Stomach (tissue), 9 donors: ENCODE results near the gene PGGT1B. TPM values are rescaled to one million over a fixed set of nuclear protein-coding genes. Genes with fewer than 3 reads are reported as not detected.

Experiments used
- DNase-seq, 2 donors: peaks; one replicate each; pipeline versions ENCODE4 v3.0.0 to v3.0.0-alpha.2; 2013 to 2019
- H3K27ac ChIP-seq, 5 donors: fragments of 200-600 bp in 4 of 5; sonication (generic) in 4 of 5; one replicate each; pipeline ENCODE4 v1.5.1; 2013 to 2019; ENCODE audit warnings: mild to moderate bottlenecking in 1 of 5, moderate library complexity in 1 of 5
- H3K27me3 ChIP-seq, 3 donors: fragments of 200-600 bp; sonication (generic); one replicate each; pipeline ENCODE4 v1.5.1; 2017 to 2019; ENCODE audit warnings: mixed run types in 1 of 3
- H3K36me3 ChIP-seq, 4 donors: fragments of 200-600 bp; sonication (generic); 1 replicate in 3 of 4; 2 replicates in 1 of 4; pipeline ENCODE4 v1.5.1; 2016 to 2019
- H3K4me1 ChIP-seq, 4 donors: fragments of 200-600 bp; sonication (generic); one replicate each; pipeline ENCODE4 v1.5.1; 2016 to 2019
- H3K4me3 ChIP-seq, 4 donors: fragments of 200-600 bp; sonication (generic) in 3 of 4; one replicate each; pipeline ENCODE4 v1.5.1; 2016 to 2019; ENCODE audit warnings: mild to moderate bottlenecking in 1 of 4
- H3K9me3 ChIP-seq, 4 donors: fragments of 200-600 bp; sonication (generic); one replicate each; pipeline ENCODE4 v1.5.1; 2016 to 2019
- EP300 ChIP-seq: sonication (generic); formaldehyde crosslinking; IDR thresholded peaks from one replicate; pipeline ENCODE4 v1.6.1; 2017; ENCODE audit warnings: antibody characterized with exemption
- POLR2A ChIP-seq, 4 donors: fragments of 450-650 bp; IDR thresholded peaks; one replicate each; pipeline ENCODE4 v1.6.1; 2016; ENCODE audit warnings: antibody characterized with exemption in 4 of 4, control low read depth in 2 of 4, mild to moderate bottlenecking in 1 of 4, moderate library complexity in 1 of 4
- POLR2AphosphoS5 ChIP-seq, 3 donors: sonication (generic); formaldehyde crosslinking; IDR thresholded peaks; one replicate each; pipeline ENCODE4 v1.6.1; 2016; ENCODE audit warnings: antibody characterized with exemption in 3 of 3
- WGBS, 5 donors: extraction: QIAGEN DNeasy Blood & Tissue Kit in 3 of 5; methylation state at CpG; one replicate each; pipeline versions ENCODE4 v1.1.5 to v1.1.7; 2013 to 2018; 5-methylcytosine and 5-hydroxymethylcytosine counted together
- intact Hi-C: fragments of 100-400 bp; cut with DNase I; formaldehyde crosslinking; loops from one replicate; pipeline ENCODE4 v1.15.1; 2023; ENCODE audit warnings: low total_unique reads
- polyA plus RNA-seq, 3 donors: library from polyadenylated mRNA; stranded (reverse); fragments of 200-250 nt; gene quantifications; one replicate each; pipeline ENCODE4 v1.2.3, GENCODE V29; 2013
- total RNA-seq, 5 donors: library from RNA; depleted of rRNA; stranded (reverse); fragments of >200 nt; gene quantifications; one replicate each; pipeline versions ENCODE4 v1.1.0 to v1.2.3, GENCODE V29; 2014 to 2016
- TF ChIP-seq, protein P1 (sequence below), 7 experiments: fragments of 450-650 bp in 4 of 7; fragments of 200-600 bp in 3 of 7; sonication (generic) in 3 of 7; IDR thresholded peaks; one replicate each; pipeline ENCODE4 v1.5.1; 2016 to 2019; ENCODE audit warnings: antibody characterized with exemption in 7 of 7, control low read depth in 2 of 7, mild to moderate bottlenecking in 1 of 7
- donor health status: healthy with polysubstance abuse.
- donor health status: Bipolar disorder and iron deficiency.
- donor health status: healthy.

Gene PGGT1B
- total and polyA plus RNA-seq, 8 donors, result 2.4 to 62.5 (median 5.0) TPM

DNA sequence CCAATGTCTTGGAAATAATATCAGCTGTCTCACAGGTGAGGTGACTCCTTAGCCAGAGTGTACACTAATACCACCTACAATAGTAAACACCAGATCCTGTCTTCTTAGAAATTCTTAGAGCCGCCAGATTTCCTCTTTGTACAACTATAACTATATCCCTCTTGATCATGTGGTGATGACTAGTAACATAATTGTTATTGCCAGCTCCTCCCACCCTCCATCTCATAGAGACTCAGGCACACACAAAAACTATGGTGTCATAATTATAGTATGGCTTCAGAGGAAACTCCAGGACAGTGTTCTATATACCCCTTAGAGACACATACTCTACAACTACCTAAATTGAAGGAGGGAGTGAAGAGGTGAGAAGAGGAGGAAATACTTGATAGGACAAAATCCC is 33.1 kb downstream of the PGGT1B start:
- no peaks in the 10 kb centered on the region for H3K4me1 ChIP-seq
- DNase-seq, result no peak
- TF ChIP-seq POLR2AphosphoS5 (IDR thresholded peaks at IDR 0.05) (no peak), EP300 (no peak), POLR2A (IDR thresholded peaks at IDR 0.05) (no peak)
- TF ChIP-seq, protein P1, sequence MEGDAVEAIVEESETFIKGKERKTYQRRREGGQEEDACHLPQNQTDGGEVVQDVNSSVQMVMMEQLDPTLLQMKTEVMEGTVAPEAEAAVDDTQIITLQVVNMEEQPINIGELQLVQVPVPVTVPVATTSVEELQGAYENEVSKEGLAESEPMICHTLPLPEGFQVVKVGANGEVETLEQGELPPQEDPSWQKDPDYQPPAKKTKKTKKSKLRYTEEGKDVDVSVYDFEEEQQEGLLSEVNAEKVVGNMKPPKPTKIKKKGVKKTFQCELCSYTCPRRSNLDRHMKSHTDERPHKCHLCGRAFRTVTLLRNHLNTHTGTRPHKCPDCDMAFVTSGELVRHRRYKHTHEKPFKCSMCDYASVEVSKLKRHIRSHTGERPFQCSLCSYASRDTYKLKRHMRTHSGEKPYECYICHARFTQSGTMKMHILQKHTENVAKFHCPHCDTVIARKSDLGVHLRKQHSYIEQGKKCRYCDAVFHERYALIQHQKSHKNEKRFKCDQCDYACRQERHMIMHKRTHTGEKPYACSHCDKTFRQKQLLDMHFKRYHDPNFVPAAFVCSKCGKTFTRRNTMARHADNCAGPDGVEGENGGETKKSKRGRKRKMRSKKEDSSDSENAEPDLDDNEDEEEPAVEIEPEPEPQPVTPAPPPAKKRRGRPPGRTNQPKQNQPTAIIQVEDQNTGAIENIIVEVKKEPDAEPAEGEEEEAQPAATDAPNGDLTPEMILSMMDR (IDR thresholded peaks at IDR 0.05), result no peak
- H3K36me3 ChIP-seq, result peaks cover 4 to 69% (median 53%) of the 10 kb centered on the region in 4 donors
- H3K27ac ChIP-seq, result no peak overlapping the region
- intact Hi-C loops, result no loop called here
- WGBS, 5 donors, result 94 to 100% (median 100%) methylated on average over 1 of the region's 1 CpG
- H3K9me3 ChIP-seq, result no peaks in the 10 kb centered on the region
- no peak overlapping the region for H3K4me3 ChIP-seq
- no peaks in the 10 kb centered on the region for H3K27me3 ChIP-seq

DNA sequence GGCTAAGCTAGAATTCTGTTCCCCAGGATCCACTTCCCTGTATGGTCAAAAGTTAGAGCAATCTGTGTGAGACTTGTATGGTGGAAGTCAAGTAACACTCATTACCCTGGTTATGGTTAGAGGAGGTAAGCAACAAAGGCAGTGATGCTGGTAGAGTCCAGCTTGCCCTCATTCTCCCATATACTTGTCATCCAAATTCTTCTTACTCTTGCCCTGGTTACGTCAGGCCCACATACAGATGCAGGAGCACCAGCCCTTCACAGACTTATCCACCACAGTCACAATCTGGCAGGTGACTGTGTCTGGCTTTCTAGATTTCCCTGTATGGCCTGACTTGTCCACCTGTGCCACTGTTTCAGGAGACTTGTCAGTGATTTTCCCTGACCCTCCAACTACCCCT is 35.4 kb downstream of the PGGT1B start:
- TF ChIP-seq POLR2AphosphoS5 (IDR thresholded peaks at IDR 0.05), result no peak
- TF ChIP-seq POLR2A (IDR thresholded peaks at IDR 0.05), result no peak
- no peak for TF ChIP-seq EP300
- TF ChIP-seq, protein P1 (IDR thresholded peaks at IDR 0.05), result no peak
- Histone ChIP-seq H3K9me3 (no peaks in the 10 kb centered on the region), H3K27ac (no peak overlapping the region), H3K4me3 (no peak overlapping the region), H3K27me3 (no peaks in the 10 kb centered on the region), H3K36me3 (peaks cover 4 to 78% (median 64%) of the 10 kb centered on the region in 4 donors), H3K4me1 (no peaks in the 10 kb centered on the region)
- 95 to 100% (median 100%) methylated on average over 1 of the region's 1 CpG for WGBS, 5 donors
- intact Hi-C loops, result no loop called here
- DNase-seq, result no peak

DNA sequence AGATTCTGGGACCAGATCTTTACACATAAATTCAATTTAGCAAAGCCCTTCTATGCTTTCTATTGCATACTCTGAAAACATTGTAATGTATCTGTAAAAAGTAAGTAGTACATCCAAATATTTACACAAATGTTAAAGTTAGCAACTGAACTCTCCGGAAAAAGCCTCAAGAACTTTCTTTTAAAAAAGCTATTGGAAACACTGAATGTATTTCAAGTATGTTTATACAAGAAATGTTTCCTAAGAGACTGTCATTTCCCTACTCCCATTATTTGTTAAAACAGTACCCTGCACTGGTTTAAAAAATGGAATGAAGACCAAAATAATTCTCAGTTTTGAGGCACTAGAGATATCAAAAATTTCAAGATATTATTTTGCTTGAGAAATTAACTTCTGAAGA is 48.1 kb downstream of the PGGT1B start:
- TF ChIP-seq POLR2AphosphoS5 (IDR thresholded peaks at IDR 0.05), result no peak
- no peak for TF ChIP-seq POLR2A (IDR thresholded peaks at IDR 0.05)
- no peak for TF ChIP-seq EP300
- TF ChIP-seq, protein P1 (IDR thresholded peaks at IDR 0.05), result no peak
- peaks cover 0 to 48% (median 39%) of the 10 kb centered on the region in 4 donors for H3K36me3 ChIP-seq
- no peak overlapping the region for H3K4me3 ChIP-seq
- 15 to 44% (median 21%) methylated on average over 1 of the region's 1 CpG for WGBS, 5 donors
- peaks cover 0 to 7% (median 0%) of the 10 kb centered on the region in 4 donors for H3K4me1 ChIP-seq
- H3K9me3 ChIP-seq, result no peaks in the 10 kb centered on the region
- no peak for DNase-seq
- no peak overlapping the region for H3K27ac ChIP-seq
- intact Hi-C loops, result no loop called here
- H3K27me3 ChIP-seq, result no peaks in the 10 kb centered on the region

DNA sequence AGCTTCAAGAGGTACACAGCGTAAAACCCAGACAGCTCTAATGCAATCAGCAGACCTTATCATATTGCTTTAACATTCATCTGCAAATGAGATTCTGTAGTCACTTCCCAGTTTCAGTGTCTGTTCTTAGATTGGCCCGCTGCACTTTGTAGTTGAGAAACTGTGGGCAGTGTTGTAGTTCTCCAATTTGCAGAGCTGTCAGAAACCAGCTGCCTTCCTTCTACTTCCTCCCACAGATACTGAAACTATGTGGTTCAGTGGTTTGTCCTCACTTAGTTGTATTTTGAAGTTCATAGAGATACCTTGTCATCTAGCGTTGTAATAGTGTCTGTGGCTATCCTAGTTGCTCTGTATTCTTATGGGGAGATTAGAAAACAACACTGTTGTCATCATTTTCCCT is 53.4 kb downstream of the PGGT1B start:
- Histone ChIP-seq H3K27me3 (no peaks in the 10 kb centered on the region), H3K4me3 (no peak overlapping the region), H3K4me1 (no peaks in the 10 kb centered on the region), H3K9me3 (no peaks in the 10 kb centered on the region), H3K36me3 (peaks cover 0 to 21% (median 21%) of the 10 kb centered on the region in 4 donors), H3K27ac (no peak overlapping the region)
- DNase-seq, result peak in 1 of 2 donors; percentile 66
- WGBS, 5 donors, result 68 to 85% (median 80%) methylated on average over 3 of the region's 3 CpGs
- intact Hi-C loops, result no loop called here
- TF ChIP-seq, protein P1 (IDR thresholded peaks at IDR 0.05), result no peak
- no peak for TF ChIP-seq EP300
- TF ChIP-seq POLR2A (IDR thresholded peaks at IDR 0.05), result no peak
